ENCODE results near the gene CCDC17. TPM values are rescaled to one million over a fixed set of nuclear protein-coding genes. Genes with fewer than 3 reads are reported as not detected.

The CCDC17 gene
- total RNA-seq (2022; extraction: Qiagen RNA extraction; ENCODE audit: low read depth) = 0.23 to 0.50 TPM (median 0.42 TPM) in 5 replicates

DNA sequence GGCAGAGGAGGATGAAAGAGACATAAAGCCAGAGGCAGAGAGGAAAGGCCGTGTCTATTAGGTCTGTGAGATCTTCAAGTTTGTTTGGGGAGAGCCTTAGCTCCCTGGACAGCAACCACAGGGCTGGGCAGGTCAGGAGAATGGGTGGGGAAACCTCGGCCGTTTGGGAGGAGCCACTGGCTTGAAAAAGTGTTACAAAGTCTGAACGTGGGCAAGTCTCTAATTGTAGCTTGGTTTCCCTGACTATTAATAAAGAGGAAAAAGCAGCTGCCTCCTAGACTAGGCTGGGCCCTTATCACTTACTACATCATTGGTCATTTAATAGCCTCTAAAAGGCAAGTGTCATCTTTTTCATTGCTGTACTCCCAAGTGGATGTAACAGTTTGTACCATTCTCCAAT is at the start of gene CCDC17:
Gene CCDC17 (minus strand): TSS at position 83 of the 400 bp plus-strand sequence. CDS start 145 bp downstream, outside the sequence.

DNA sequence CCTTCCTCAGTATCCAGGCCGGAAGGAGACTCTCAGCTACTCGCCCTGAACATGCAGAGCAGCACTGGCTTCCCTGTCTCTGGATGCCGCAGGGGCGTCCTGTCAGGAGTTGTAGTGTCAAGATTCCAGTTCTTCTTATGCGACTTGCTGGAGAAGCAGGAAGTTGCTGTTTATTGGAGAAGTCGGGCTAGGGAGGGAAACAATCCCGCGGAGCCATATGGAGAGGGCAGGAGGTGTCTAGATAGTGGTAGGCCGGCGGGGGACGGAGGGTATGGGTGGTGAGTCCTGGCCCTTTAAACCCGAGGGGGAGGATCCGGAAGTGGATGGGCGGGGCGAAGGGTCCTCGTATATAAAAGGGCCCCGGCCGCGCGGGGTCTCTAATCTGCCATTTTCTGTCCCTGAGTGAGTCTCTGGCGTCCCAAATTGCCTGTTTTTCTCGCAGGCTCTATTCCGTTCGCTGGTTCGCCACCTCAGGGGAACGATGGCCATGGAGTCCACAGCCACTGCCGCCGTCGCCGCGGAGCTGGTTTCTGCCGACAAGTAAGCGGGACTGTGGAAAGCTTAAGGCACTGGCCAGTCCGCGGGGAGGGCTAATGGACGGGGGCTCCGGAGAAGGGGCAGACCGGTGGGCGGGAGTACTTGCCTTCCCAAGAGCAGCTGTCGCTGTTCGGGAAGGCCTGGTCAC is 40.0 kb downstream of the CCDC17 start, which contains the start of gene NASP:
Gene NASP (plus strand): TSS at position 376 of the 685 bp plus-strand sequence. CDS start 106 bp downstream, at position 482.

Other genes starting within 250 kb of the CCDC17 start
- gene TESK2, start 132.9 kb downstream of the CCDC17 start, total RNA-seq (2022; extraction: Qiagen RNA extraction; ENCODE audit: low read depth) = 0.14 to 0.30 TPM (median 0.24 TPM) in 5 replicates
- 1.6 to 2.5 TPM (median 1.8 TPM) in 5 replicates for gene CCDC163, start 124.0 kb downstream of the CCDC17 start, total RNA-seq (2022; extraction: Qiagen RNA extraction; ENCODE audit: low read depth)
- 1.8 to 2.6 TPM (median 1.9 TPM) in 5 replicates for gene MMACHC, start 123.8 kb downstream of the CCDC17 start, total RNA-seq (2022; extraction: Qiagen RNA extraction; ENCODE audit: low read depth)
- 1,997 to 2,230 TPM (median 2,009 TPM) in 5 replicates for gene PRDX1, start 102.2 kb downstream of the CCDC17 start, total RNA-seq (2022; extraction: Qiagen RNA extraction; ENCODE audit: low read depth)
- gene AKR1A1, start 73.2 kb downstream of the CCDC17 start, total RNA-seq (2022; extraction: Qiagen RNA extraction; ENCODE audit: low read depth) = 68.9 to 80.7 TPM (median 80.2 TPM) in 5 replicates
- 110 to 142 TPM (median 114 TPM) in 5 replicates for gene NASP, start 40.0 kb downstream of the CCDC17 start, total RNA-seq (2022; extraction: Qiagen RNA extraction; ENCODE audit: low read depth)
- 30.3 to 43.5 TPM (median 36.6 TPM) in 5 replicates for gene GPBP1L1, start 62.5 kb upstream of the CCDC17 start, total RNA-seq (2022; extraction: Qiagen RNA extraction; ENCODE audit: low read depth)
- 18.7 to 21.2 TPM (median 19.7 TPM) in 5 replicates for gene TMEM69, start 64.1 kb upstream of the CCDC17 start, total RNA-seq (2022; extraction: Qiagen RNA extraction; ENCODE audit: low read depth)
- gene IPP, start 126.6 kb upstream of the CCDC17 start, total RNA-seq (2022; extraction: Qiagen RNA extraction; ENCODE audit: low read depth) = 3.1 to 5.3 TPM (median 4.4 TPM) in 5 replicates
- 15.8 to 20.3 TPM (median 18.7 TPM) in 5 replicates for gene MAST2, start 179.6 kb upstream of the CCDC17 start, total RNA-seq (2022; extraction: Qiagen RNA extraction; ENCODE audit: low read depth)